ENCODE data around the gene UNCX.

- TF ChIP-seq CREB5 (CRISPR knock-in tag; IDR thresholded peaks at IDR 0.05) (no peak), ZNF280B (CRISPR knock-in tag; IDR thresholded peaks at IDR 0.05) (no peak), TAF1 (IDR thresholded peaks at IDR 0.05; ENCODE audit: control insufficient read depth, extremely low read depth, insufficient read depth, low read length, severe bottlenecking) (no peak), CTCF (IDR thresholded peaks at IDR 0.05 in 2 of 3, conservative IDR thresholded peaks at IDR 0.05 in 1 of 3; ENCODE audit: insufficient read depth in 2 of 3, low read depth in 1 of 3, low read length in 3 of 3) (no peak), HIVEP1 (CRISPR knock-in tag; IDR thresholded peaks at IDR 0.05) (no peak), ZBTB2 (IDR thresholded peaks at IDR 0.05) (no peak), ATF6 (CRISPR knock-in tag; IDR thresholded peaks at IDR 0.05) (no peak), SIX5 (IDR thresholded peaks at IDR 0.05; ENCODE audit: borderline replicate concordance in 1 of 2, insufficient read depth in 1 of 2, low read depth in 1 of 2, low read length in 2 of 2) (no peak), RFX7 (CRISPR knock-in tag; IDR thresholded peaks at IDR 0.05) (no peak), MEIS2 (IDR thresholded peaks at IDR 0.05; ENCODE audit: partially characterized antibody) (no peak)
Observed at GRCh38 chr7:1274876-1275375, 42.3 kb downstream of the UNCX start.
